ENCODE measurements around the gene ELOB. TPM values are rescaled to one million over a fixed set of nuclear protein-coding genes. Genes with fewer than 3 reads are reported as not detected.

ELOB gene
- total RNA-seq, 1 donor from 2014 or later = 311 TPM

DNA sequence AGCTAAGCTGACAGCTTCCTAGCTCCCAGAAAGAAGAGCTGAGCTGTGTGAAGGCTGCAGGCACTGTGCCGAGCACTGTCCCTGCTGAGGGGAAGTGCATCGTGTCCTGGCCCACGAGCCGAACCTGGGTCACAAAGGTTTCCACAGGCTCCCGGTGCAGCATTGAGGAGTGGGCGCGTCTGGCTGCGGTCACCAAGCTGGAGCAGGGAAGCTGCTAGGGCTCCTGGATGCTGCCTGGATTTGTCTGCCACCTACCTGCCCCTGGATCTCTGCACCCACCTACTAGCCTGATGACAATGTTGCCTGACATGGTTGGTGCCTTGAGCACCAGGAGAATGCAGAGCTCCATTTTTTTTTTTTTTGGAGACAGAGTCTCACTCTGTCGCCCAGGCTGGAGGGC is 31.1 kb downstream of the ELOB start:
- H3K4me3 ChIP-seq (ENCODE audit: low read depth, low read length) = no peak overlapping the region
- no peak for TF ChIP-seq CTCF (conservative IDR thresholded peaks at IDR 0.05; ENCODE audit: low read depth, low read length)
- DNase-seq (ENCODE audit: low read depth) = no peak

GRCh38 chr16:2745116-2745890 is 31.8 kb downstream of the ELOB start:
- no peak overlapping the region for H3K4me3 ChIP-seq (ENCODE audit: low read depth, low read length)
- no peak for TF ChIP-seq CTCF (conservative IDR thresholded peaks at IDR 0.05; ENCODE audit: low read depth, low read length)
- DNase-seq (ENCODE audit: low read depth) = no peak

- TF ChIP-seq CTCF (conservative IDR thresholded peaks at IDR 0.05; ENCODE audit: low read depth, low read length) = no peak
- no peak overlapping the region for H3K4me3 ChIP-seq (ENCODE audit: low read depth, low read length)
- no peak for DNase-seq (ENCODE audit: low read depth)
These were observed 32.4 kb downstream of the ELOB start for GRCh38 chr16:2744711-2745110.

DNA sequence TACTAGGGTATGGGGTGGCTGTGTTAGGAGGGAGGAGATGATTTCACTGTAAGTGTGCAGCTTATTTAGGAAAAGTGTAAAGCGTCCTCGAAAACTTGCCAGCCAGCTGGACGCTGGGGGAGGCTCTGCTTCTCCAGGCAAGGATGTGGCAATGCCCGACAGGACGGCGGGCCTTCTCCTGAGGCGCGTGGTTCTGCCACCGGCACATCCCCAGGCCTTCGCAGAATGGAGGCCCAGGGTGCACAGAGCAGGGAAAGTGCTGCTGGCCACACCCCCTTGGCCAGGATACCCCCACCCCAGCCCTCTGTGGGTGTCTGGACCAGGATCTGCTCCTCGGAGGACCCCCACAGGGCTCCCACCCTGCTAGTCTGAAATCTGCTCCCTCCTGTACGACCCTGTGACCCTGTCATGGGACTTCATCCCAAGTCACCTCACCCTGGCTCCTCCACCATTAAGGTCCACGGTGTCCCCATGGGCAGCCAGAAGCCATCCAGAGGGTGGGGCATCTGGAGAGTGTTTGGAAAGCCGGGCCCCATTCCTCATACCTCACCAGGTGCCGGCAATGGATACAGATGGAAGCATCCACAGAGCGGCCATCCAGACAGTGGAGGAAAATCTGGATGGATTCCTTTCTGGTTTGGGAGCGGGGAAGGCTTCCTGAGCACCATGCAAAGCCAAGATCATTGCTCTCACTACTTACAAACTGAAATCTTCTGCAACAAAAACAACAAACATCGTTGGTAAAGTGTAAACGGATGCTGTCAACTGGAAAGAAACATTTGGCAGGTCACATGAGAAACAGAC is 33.9 kb downstream of the ELOB start:
- no peak for TF ChIP-seq CTCF (conservative IDR thresholded peaks at IDR 0.05; ENCODE audit: low read depth, low read length)
- no peak for DNase-seq (ENCODE audit: low read depth)
- no peak overlapping the region for H3K4me3 ChIP-seq (ENCODE audit: low read depth, low read length)

- H3K4me3 ChIP-seq (ENCODE audit: low read depth, low read length) = no peak overlapping the region
- DNase-seq (ENCODE audit: low read depth) = no peak
- no peak for TF ChIP-seq CTCF (conservative IDR thresholded peaks at IDR 0.05; ENCODE audit: low read depth, low read length)
These were observed 34.6 kb downstream of the ELOB start for GRCh38 chr16:2742323-2743006.

- DNase-seq (ENCODE audit: low read depth) = no peak
- no peak for TF ChIP-seq CTCF (conservative IDR thresholded peaks at IDR 0.05; ENCODE audit: low read depth, low read length)
- H3K4me3 ChIP-seq (ENCODE audit: low read depth, low read length) = no peak overlapping the region
These were observed 35.9 kb downstream of the ELOB start for GRCh38 chr16:2741168-2741567.

All from epithelial cell of proximal tubule (primary cell).